Astrocyte (in vitro differentiated cells and primary cell): ENCODE measurements around the gene SRSF3.

Source experiments
- EZH2 ChIP-seq: IDR thresholded peaks from 2 replicates; pipeline ENCODE4 v1.6.1; 2012; ENCODE audit warnings: mild to moderate bottlenecking, low read length, inconsistent platforms; ENCODE audit not compliant: insufficient read depth
- TF ChIP-seq, protein P1 (sequence below): IDR thresholded peaks from 2 replicates; pipeline ENCODE4 v1.5.1; 2011; ENCODE audit warnings: low read depth, mild to moderate bottlenecking, inconsistent platforms, low read length, moderate library complexity; ENCODE audit not compliant: insufficient read depth

DNA sequence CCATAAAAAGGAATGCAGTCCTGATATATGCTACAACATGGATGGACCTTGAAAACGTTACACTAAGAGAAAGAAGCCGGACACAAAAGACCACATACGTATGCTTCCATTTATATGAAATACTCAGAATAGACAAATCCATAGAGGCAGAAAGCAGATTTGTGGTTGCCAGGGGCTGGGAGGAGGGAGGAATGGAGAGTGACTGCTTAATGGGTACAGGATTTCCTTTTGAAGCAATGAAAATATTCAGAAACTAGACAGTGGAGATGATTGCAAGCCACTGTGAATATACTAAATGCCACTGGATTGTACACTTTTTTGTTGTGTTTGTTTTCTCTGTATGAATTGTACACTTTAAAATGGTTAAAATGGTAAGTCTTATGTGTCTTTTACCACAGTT is 54.9 kb downstream of the SRSF3 start:
- TF ChIP-seq, protein P1, sequence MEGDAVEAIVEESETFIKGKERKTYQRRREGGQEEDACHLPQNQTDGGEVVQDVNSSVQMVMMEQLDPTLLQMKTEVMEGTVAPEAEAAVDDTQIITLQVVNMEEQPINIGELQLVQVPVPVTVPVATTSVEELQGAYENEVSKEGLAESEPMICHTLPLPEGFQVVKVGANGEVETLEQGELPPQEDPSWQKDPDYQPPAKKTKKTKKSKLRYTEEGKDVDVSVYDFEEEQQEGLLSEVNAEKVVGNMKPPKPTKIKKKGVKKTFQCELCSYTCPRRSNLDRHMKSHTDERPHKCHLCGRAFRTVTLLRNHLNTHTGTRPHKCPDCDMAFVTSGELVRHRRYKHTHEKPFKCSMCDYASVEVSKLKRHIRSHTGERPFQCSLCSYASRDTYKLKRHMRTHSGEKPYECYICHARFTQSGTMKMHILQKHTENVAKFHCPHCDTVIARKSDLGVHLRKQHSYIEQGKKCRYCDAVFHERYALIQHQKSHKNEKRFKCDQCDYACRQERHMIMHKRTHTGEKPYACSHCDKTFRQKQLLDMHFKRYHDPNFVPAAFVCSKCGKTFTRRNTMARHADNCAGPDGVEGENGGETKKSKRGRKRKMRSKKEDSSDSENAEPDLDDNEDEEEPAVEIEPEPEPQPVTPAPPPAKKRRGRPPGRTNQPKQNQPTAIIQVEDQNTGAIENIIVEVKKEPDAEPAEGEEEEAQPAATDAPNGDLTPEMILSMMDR, result no peak
- TF ChIP-seq EZH2, result no peak
